Stimulated activated naive CD4-positive, alpha-beta T cell (primary cell): ENCODE data around the gene WDFY2.
"Not testable (repeated sequence)": the region's sequence is repeated elsewhere in the genome, so short reads cannot be mapped to it uniquely, and the experiment has no call there.

Experiments
- DNase-seq, 6 experiments: peaks; one replicate each; lab custom pipeline; 2025; lab: John Stamatoyannopoulos, UW

The WDFY2 gene

DNA sequence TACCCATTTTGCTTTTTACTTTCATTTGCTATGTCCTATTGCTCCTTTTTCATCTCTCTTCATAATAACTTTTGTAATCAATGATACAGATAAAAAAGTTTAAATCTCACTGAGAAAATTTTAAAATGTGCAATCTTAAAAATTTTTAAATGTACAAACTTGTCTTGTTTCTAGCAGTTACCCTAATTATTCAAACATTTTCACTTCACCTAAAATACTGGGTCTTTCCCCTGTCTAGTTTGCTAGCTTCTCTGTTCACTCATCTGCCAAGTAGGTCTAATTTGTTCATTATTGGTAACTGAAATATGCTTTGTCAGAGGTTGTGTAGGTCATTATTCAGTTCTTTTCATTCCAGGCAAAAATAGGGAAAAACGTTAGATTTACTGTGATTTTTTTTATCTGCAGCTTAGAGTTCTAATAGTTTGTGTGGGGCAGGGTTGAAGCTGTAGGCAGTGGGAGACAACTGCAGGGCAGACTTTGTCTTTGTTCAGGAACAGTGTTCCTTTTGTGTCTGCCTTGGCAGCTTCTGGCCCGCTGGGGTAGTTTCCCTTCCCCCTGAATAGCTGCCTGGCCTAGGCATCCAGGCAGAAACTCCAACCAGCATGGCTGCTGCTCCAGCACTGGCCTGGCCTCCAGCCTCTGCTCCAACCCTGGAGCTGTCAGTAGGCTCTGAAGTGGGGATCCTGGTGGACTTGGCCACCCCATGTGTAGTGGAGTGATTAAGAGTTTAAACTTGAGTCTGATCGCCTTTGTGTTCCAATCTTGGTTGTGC is 48.5 kb downstream of the WDFY2 start:
- no peak for DNase-seq

GRCh38 chr13:51635137-51635878 is 51.0 kb downstream of the WDFY2 start:
- peak in 3 of 6 experiments; percentile 21 to 39 (median 36) for DNase-seq

DNA sequence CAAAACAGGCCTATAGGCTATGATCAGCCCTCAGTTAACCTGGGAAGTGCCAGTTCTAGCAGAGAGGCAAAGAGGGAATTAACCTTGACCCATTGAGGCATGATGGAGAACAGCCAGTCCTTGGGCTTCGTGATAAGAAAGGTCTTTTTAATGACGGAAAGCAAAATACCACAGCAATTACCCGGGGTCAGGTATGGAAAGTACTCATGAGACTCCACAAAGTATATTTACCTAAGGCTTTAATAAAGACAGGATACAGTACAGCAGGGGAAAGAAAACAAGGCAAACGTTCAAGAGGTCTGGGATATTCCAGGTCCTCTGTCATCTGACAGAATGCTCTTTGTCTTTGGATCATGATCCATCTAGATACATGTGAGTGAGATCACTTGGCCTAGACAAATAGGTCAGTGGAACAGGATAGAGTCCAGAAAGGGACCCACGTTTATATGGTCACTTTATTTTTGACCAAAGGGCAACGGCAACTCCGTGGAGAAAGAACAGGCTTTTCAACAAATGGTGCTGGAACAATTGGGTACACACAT is 52.2 kb downstream of the WDFY2 start:
- no peak for DNase-seq

GRCh38 chr13:51637852-51638215 is 53.6 kb downstream of the WDFY2 start:
- no peak for DNase-seq

GRCh38 chr13:51638216-51638871 is 54.1 kb downstream of the WDFY2 start:
- DNase-seq, result no peak

GRCh38 chr13:51639171-51639570 is 54.9 kb downstream of the WDFY2 start:
- DNase-seq, result no peak

DNA sequence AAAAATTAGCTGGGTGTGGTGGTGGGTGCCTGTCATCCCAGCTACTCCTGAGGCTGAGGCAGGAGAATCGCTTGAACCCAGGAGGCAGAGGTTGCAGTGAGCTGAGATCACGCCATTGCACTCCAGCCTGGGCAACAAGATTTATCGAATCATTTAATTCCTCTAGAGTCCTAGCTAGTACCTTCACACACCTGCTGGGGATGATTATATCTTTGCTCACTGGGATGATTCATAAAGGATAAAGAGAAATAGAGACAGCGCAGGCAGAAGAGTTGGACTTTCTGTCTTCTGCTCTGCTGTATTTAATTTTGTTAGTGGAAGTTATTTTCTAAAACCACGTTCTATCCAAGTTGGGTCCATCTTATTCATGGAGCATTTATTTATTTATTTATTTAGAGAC is 56.4 kb downstream of the WDFY2 start:
- DNase-seq, result not testable (repeated sequence)

DNA sequence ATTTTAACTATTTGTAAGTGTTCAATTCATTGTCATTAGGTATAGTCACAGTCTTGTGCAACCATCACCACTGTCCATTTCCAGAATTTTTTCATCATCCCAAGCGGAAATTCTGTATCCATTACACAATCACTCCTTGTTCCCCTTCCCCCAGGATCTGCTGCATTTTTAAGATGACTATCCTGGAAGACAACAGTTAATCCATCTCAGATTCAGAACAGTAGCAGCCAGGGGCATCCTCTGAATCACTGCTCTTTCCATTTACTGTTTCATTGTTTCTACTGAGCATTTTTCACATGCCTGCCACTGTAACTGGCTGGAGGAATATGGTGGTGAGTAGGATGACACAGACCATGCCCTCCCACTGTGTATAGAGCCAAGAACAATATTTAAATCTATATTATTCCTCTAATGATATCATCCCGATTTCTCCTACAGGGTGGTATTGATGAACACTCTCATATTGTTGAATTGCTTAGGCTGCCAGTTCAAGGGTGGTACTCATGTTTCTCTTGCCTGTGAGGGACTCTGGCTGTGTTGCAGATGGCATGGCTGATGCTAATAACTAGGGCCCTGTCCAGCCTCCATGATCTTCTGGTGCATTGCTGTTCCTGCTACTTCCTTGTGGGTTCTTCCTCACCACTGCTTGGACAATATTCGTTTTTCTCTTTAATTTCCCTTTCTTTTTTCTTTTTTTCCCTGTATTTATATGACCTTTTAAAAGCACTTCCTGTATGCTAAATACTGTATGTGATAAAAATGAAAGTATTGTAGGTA is 59.0 kb downstream of the WDFY2 start:
- DNase-seq, result no peak

- no peak for DNase-seq
These were observed 59.6 kb downstream of the WDFY2 start for GRCh38 chr13:51643882-51644281.

DNA sequence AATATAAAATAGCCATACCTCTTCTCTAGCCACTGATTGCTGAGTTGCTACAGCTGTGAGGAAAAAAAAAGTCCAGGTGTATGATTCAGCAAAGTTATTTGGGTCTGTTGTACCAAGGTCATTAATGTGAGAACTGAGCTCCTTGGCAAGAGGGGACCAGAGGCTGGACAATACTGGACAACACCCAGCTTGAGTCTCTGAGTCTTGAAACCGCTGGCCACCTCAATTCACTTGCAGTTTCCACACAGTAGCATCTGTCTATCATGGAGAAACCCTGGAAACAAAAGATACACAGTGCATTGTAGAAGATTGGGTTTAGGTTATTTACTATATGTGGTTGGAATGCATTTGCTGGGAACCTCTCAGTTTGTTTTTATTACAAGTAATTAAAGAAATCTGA is 60.4 kb downstream of the WDFY2 start:
- no peak for DNase-seq

GRCh38 chr13:51645154-51645650 is 60.9 kb downstream of the WDFY2 start:
- peak; percentile 14 to 72 (median 46) for DNase-seq

DNA sequence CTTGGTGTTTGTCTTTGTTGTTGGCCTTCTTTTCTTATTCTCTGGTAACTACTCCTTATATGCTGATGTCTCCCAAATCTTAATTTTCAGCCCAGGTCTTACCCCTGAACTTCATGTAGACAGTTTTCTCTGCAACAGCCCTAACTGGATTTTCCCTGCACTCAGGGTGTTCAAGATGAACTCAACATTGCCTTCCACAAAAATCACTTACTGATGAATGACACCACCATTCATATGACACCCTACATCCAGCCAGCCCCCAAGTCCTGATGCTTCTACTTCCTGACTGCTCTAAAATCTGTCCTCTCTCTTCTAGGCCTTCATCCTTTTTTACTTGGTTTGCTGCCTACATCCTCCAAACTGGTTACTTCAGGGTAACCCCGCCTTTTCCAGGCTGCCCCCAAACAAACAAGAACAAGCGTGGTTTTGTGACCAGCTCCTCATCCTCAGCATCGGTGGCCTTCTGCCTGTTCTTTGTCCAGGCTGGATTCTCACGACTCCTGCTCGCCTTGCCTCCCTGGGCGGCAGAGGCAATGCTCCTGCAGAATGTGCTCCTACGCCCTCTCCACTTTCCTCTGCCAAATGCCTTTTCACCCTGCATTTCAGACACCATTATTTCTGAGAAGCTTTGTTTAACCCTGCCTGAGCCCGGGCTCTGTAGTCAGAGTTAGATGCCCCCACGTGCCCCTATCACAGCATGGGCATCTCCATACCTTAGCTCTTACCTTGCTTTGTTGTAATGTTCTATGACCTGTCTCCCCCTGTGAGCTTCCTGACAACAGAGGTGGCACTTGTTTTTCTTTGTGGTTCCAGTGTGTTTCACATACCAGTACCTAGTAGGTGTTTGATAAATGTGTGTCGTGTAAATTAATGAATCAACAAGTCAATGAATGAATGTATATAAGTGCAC is 61.8 kb downstream of the WDFY2 start:
- peak in 3 of 6 experiments; percentile 7 to 12 (median 7) for DNase-seq

DNA sequence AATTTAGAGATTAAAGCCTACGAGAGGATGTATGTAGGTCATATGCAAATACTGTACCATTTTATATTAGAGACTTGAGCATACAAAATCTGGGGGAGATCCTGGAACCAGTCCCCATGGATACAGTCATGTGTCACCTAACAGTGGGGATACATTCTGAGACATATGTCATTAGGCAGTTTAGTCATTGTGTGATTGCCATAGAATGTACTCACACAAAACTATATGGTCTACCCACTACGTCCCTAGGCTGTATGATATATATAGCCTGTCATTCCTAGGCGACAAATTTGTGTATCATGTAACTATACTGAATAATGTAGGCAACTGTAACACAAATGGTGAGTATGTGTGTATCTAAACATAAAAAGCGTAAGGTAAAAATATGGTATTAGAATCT is 62.8 kb downstream of the WDFY2 start:
- no peak for DNase-seq

- not testable (repeated sequence) for DNase-seq
These were observed 67.9 kb downstream of the WDFY2 start for GRCh38 chr13:51652193-51652592.

DNA sequence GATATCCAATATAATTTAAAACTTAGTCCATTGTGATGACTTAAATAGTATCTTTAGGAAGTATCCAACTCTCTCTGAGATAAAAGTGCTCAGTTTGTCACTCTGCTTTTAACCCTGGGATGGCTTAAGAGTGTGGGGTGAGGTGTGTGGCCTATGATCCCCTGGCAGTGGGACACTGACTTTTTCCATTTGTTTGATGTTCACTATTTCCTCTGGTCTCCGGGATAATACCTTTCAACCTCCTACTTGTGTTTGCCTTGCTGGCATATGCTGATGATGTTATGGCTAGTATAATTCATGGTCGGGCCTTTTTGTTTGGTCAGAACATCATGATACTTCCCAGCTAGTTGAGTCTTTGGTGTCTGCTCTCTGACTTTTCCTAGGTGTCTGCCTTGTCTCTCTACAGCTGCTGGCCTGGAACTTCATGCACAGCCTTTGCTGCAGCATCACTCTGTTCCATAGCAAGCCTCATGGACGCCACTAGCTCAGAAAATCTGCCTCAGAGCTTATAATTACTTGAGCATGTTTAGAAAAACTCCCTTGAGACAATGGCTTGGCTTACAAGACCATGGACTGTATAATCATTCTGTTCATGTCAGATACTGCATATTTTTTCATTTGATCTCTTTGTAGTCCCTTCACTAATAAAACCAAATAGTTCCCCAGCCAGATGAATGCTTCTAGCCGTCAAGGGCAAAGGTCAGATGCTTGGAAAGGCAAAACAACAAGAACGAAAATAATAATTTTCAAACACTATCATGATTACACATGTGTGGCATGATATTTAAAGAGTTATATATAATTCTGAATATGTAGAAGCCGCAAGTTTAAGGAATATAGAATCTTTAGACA is 75.2 kb downstream of the WDFY2 start:
- no peak for DNase-seq

DNA sequence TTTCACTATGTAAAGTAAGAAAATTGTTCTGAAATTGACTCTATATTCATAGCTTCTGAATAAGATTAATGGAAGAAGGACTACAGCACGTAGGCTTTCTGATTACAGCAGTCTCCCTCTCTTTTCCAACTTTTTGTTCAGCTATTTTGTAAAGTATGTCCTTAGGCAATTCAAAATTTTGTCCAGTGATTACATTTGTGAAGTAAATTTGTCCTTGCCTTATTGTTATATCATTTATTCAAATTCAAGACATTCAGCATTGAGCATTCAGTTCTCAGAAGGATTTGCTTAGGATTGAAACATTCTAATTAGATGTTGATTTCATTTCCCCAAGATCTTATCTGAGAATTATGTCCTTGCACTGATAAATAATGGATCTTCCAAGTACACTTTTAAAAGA is 76.6 kb downstream of the WDFY2 start:
- DNase-seq, result no peak

- DNase-seq, result no peak
These were observed 80.0 kb downstream of the WDFY2 start for GRCh38 chr13:51663973-51664957.

DNA sequence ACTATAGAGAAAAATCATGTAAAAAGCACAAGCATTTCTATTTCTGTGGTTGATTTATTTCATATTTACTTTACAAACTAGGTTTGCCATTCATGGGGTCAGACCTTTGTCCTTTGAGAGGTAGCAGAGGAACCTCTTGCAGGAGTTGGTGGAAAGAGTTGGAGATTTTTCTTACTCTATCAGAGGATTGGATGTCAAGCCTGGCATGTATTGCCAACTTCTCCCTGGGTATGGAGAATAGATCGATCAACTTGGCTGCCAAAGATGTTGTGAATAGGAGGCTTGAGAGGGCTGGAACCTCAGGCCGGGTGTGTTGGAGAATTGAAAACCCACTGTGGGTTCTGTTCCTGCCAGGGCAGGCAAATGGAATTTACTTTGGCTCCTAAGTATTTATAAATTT is 81.2 kb downstream of the WDFY2 start:
- DNase-seq, result no peak
